A549 (cell line): ENCODE data around the gene OTUD7B. TPM values are rescaled to one million over a fixed set of nuclear protein-coding genes. Genes with fewer than 3 reads are reported as not detected.

Experiments used
- ATAC-seq, 2 experiments: fragments of 200-7000 bp in 1 of 2; fragments of >200 bp in 1 of 2; cut with Nextera tagmentation in 1 of 2; cut with Tn5 transposase in 1 of 2; 3 replicates each; pipeline versions ENCODE4 v1.8.0 to v1.9.1; 2018 to 2020; ENCODE audit warnings: mild to moderate bottlenecking in 1 of 2, moderate library complexity in 1 of 2
- CTCF ChIA-PET: fragments of 300-600 bp; sonication (Branson Sonifier 250); formaldehyde crosslinking; extraction: SDS; loops from one replicate; lab custom pipeline; 2021; ENCODE audit warnings: antibody characterized with exemption, inconsistent platforms; lab: Yijun Ruan, JAX
- POLR2A ChIA-PET: fragments of 350-600 bp; formaldehyde crosslinking; extraction: SDS; loops from one replicate; lab custom pipeline; 2021; ENCODE audit warnings: antibody characterized with exemption, inconsistent platforms; lab: Yijun Ruan, JAX
- DNase-seq, 2 experiments: peaks; one replicate each; pipeline versions ENCODE4 v3.0.0 to v3.0.0-alpha.2; 2011 to 2016; ENCODE audit warnings: low read depth in 1 of 2, low spot score in 1 of 2
- FAIRE-seq: peaks from 2 replicates; lab custom pipeline; 2011; peaks lifted over from hg19 to GRCh38; lab: Jason Lieb, UNC
- H3K27ac ChIP-seq, 2 experiments: fragments of >200 bp; sonication (Bioruptor Twin); formaldehyde crosslinking; 3 replicates each; pipeline ENCODE4 v1.5.1; 2016 to 2017
- H3K4me1 ChIP-seq: fragments of >200 bp; sonication (Bioruptor Twin); formaldehyde crosslinking; 3 replicates; pipeline ENCODE4 v1.6.1; 2016
- H3K4me2 ChIP-seq: fragments of >200 bp; sonication (Bioruptor Twin); formaldehyde crosslinking; 3 replicates; pipeline ENCODE4 v1.6.1; 2016
- H3K4me3 ChIP-seq: fragments of >200 bp; sonication (Bioruptor Twin); formaldehyde crosslinking; 3 replicates; pipeline ENCODE4 v1.5.1; 2016
- H3K9me3 ChIP-seq: fragments of >200 bp; sonication (Bioruptor Twin); formaldehyde crosslinking; 3 replicates; pipeline ENCODE4 v1.6.1; 2016
- CBX2 ChIP-seq: fragments of 200-600 bp; sonication (generic); IDR thresholded peaks from 2 replicates; pipeline ENCODE4 v1.6.1; 2016; ENCODE audit warnings: low read depth, mild to moderate bottlenecking, borderline replicate concordance
- E2F6 ChIP-seq: IDR thresholded peaks from 2 replicates; pipeline ENCODE4 v1.6.1; 2012; ENCODE audit warnings: low read depth, borderline replicate concordance
- ELK1 ChIP-seq: fragments of 150-350 bp; IDR thresholded peaks from 2 replicates; pipeline ENCODE4 v1.6.1; 2014; ENCODE audit warnings: low read depth, mild to moderate bottlenecking, low read length
- FOXS1 ChIP-seq: fragments of 250-450 bp; sonication (Bioruptor Pico); IDR thresholded peaks from 2 replicates; pipeline ENCODE4 v1.5.0; 2020; ENCODE audit warnings: mild to moderate bottlenecking, moderate library complexity
- HEYL ChIP-seq: fragments of 250-450 bp; sonication (Bioruptor Pico); IDR thresholded peaks from 2 replicates; pipeline ENCODE4 v1.8.0; 2021; ENCODE audit warnings: mild to moderate bottlenecking, moderate library complexity
- HOXA7 ChIP-seq: fragments of 250-450 bp; sonication (Bioruptor Pico); IDR thresholded peaks from 2 replicates; pipeline ENCODE4 v1.5.0; 2020; ENCODE audit warnings: mild to moderate bottlenecking, moderate library complexity
- JUN ChIP-seq, 2 experiments: fragments of >200 bp; sonication (Bioruptor Twin); formaldehyde crosslinking; IDR thresholded peaks; 2 replicates in 1 of 2; 3 replicates in 1 of 2; pipeline ENCODE4 v1.6.1; 2016 to 2017
- JUNB ChIP-seq: fragments of >200 bp; sonication (Bioruptor Twin); formaldehyde crosslinking; IDR thresholded peaks from 2 replicates; pipeline ENCODE4 v1.6.1; 2016
- KDM5A ChIP-seq: fragments of 200-600 bp; sonication (generic); IDR thresholded peaks from 2 replicates; pipeline ENCODE4 v1.6.1; 2016; ENCODE audit warnings: antibody characterized with exemption, mild to moderate bottlenecking
- MAX ChIP-seq: IDR thresholded peaks from 2 replicates; pipeline ENCODE4 v1.6.1; 2012
- MAZ ChIP-seq: fragments of 150-350 bp; IDR thresholded peaks from 2 replicates; pipeline ENCODE4 v1.6.1; 2014; ENCODE audit warnings: antibody characterized with exemption, low read depth, low read length, borderline replicate concordance
- MYC ChIP-seq: IDR thresholded peaks from 2 replicates; pipeline ENCODE4 v1.6.1; 2012; ENCODE audit warnings: mild to moderate bottlenecking, inconsistent platforms, low read length, improper control_type of control experiment, borderline replicate concordance
- NPAS2 ChIP-seq: fragments of 250-450 bp; sonication (Bioruptor Pico); IDR thresholded peaks from 2 replicates; pipeline ENCODE4 v1.8.0; 2022; ENCODE audit warnings: mild to moderate bottlenecking, moderate library complexity, borderline replicate concordance
- NR3C1 ChIP-seq: fragments of >200 bp; sonication (Bioruptor Twin); formaldehyde crosslinking; IDR thresholded peaks from 3 replicates; pipeline ENCODE4 v1.6.1; 2017
- PBX3 ChIP-seq: IDR thresholded peaks from 2 replicates; pipeline ENCODE4 v1.6.1; 2012
- PHF8 ChIP-seq: fragments of 200-600 bp; sonication (generic); IDR thresholded peaks from 2 replicates; pipeline ENCODE4 v1.6.1; 2016; ENCODE audit warnings: low read depth, mild to moderate bottlenecking, antibody characterized with exemption, moderate library complexity, borderline replicate concordance
- POLR2A ChIP-seq: IDR thresholded peaks from 2 replicates; pipeline ENCODE4 v1.6.1; 2012; ENCODE audit warnings: mild to moderate bottlenecking, low read length
- POLR2AphosphoS2 ChIP-seq: conservative IDR thresholded peaks from 2 replicates; pipeline ENCODE4 v1.6.1; 2012; ENCODE audit warnings: low read length, improper control_type of control experiment, inconsistent platforms
- TP53 ChIP-seq: fragments of 250-450 bp; sonication (Bioruptor Pico); IDR thresholded peaks from 2 replicates; pipeline ENCODE4 v1.5.0; 2021; ENCODE audit warnings: mild to moderate bottlenecking, moderate library complexity
- ZC3H11A ChIP-seq: fragments of 450-650 bp; IDR thresholded peaks from 2 replicates; pipeline ENCODE4 v1.6.1; 2014; ENCODE audit warnings: antibody characterized with exemption, mild to moderate bottlenecking
- ZSCAN20 ChIP-seq: fragments of 250-450 bp; sonication (Bioruptor Pico); IDR thresholded peaks from 2 replicates; pipeline ENCODE4 v1.8.0; 2022; ENCODE audit warnings: mild to moderate bottlenecking, moderate library complexity
- WGBS: methylation state at CpG from one replicate; pipeline ENCODE4 v1.1.6; 2017; ENCODE audit errors: missing lambda C conversion rate; 5-methylcytosine and 5-hydroxymethylcytosine counted together
- polyA plus RNA-seq, 4 experiments: library from polyadenylated mRNA; depleted of rRNA in 3 of 4; stranded (reverse); fragments of >200 nt; fragmentation: RNase III in 1 of 4; extraction: RNeasy Plus Mini Kit Qiagen cat#74134 plus additional on column Dnase treatment in 1 of 4; gene quantifications; 2 replicates in 3 of 4; 3 replicates in 1 of 4; pipeline ENCODE4 v1.2.3, GENCODE V29; 2011 to 2017

The OTUD7B gene
- polyA plus RNA-seq, 2 of the 4 experiments (the other 2 are of a cell fraction) = 8.0 to 12.1 TPM

GRCh38 chr1:149967646-149968045 is 42.9 kb downstream of the OTUD7B start:
- FAIRE-seq (no peak), ATAC-seq (no peak), DNase-seq (no peak)
- Histone ChIP-seq H3K4me3 (no peak overlapping the region), H3K27ac (no peak overlapping the region), H3K9me3 (no peaks in the 10 kb centered on the region), H3K4me2 (no peak overlapping the region), H3K4me1 (no peaks in the 10 kb centered on the region)
- ChIA-PET POLR2A (no interaction called here), CTCF (interaction anchor here (0.5 to 1.4 kb wide), 4 partner anchors 9 to 202 kb away, joined by 3 to 5 read pairs (median 4); no protein-coding TSS in a partner anchor)
- TF ChIP-seq FOXS1 (CRISPR knock-in tag) = no peak
- TF ChIP-seq NPAS2 = no peak
- TF ChIP-seq MAZ = no peak
- no peak for TF ChIP-seq POLR2AphosphoS2
- no peak for TF ChIP-seq JUNB

GRCh38 chr1:149967041-149967440 is 43.5 kb downstream of the OTUD7B start:
- Histone ChIP-seq H3K27ac (no peak overlapping the region), H3K4me1 (no peaks in the 10 kb centered on the region), H3K4me2 (no peak overlapping the region), H3K9me3 (no peaks in the 10 kb centered on the region), H3K4me3 (no peak overlapping the region)
- no peak for DNase-seq
- 87% methylated on average over 3 of the region's 3 CpGs for WGBS
- TF ChIP-seq POLR2AphosphoS2 = no peak
- no peak for TF ChIP-seq E2F6
- ChIA-PET CTCF (interaction anchor here (0.5 to 1.4 kb wide), 3 partner anchors 79 to 202 kb away, joined by 4 to 5 read pairs (median 4); no protein-coding TSS in a partner anchor), POLR2A (no interaction called here)
- FAIRE-seq = no peak
- no peak for ATAC-seq

GRCh38 chr1:149966405-149966804 is 44.1 kb downstream of the OTUD7B start:
- Histone ChIP-seq H3K4me3 (no peak overlapping the region), H3K4me1 (no peaks in the 10 kb centered on the region), H3K27ac (no peak overlapping the region), H3K4me2 (no peak overlapping the region), H3K9me3 (no peaks in the 10 kb centered on the region)
- TF ChIP-seq TP53 (CRISPR knock-in tag) = no peak
- TF ChIP-seq PHF8 = no peak
- TF ChIP-seq MAX = no peak
- no peak for TF ChIP-seq CBX2
- TF ChIP-seq ZSCAN20 (CRISPR knock-in tag) = no peak
- TF ChIP-seq POLR2A = no peak
- TF ChIP-seq ZC3H11A = no peak
- TF ChIP-seq JUN (IDR thresholded peaks at IDR 0.05) = no peak
- no peak for TF ChIP-seq NR3C1
- TF ChIP-seq HEYL (CRISPR knock-in tag) = no peak
- no peak for TF ChIP-seq HOXA7 (CRISPR knock-in tag)
- TF ChIP-seq MYC = no peak
- TF ChIP-seq KDM5A = no peak
- no peak for TF ChIP-seq PBX3
- no peak for TF ChIP-seq POLR2AphosphoS2
- TF ChIP-seq ELK1 = no peak
- 35% methylated on average over 1 of the region's 1 CpG for WGBS
- POLR2A ChIA-PET = no interaction called here
- no peak for ATAC-seq
- DNase-seq = no peak
- no peak for FAIRE-seq
- CTCF ChIA-PET = interaction anchor here (1.4 kb wide), 1 partner anchor 80 kb away, joined by 4 read pairs; no protein-coding TSS in a partner anchor
